Transverse colon (tissue), 4 donors: ENCODE data around the gene CPNE4. TPM values are rescaled to one million over a fixed set of nuclear protein-coding genes. Genes with fewer than 3 reads are reported as not detected.
"Not testable (repeated sequence)": the region's sequence is repeated elsewhere in the genome, so short reads cannot be mapped to it uniquely, and the experiment has no call there.

ENCODE experiments used
- DNase-seq: peaks from one replicate; pipeline ENCODE4 v3.0.0-alpha.2; 2019
- H3K27ac ChIP-seq, 4 donors: fragments of 200-600 bp; sonication (generic); 2 replicates each; pipeline ENCODE4 v1.5.1; 2016 to 2018; ENCODE audit warnings: inconsistent platforms in 4 of 4
- H3K27me3 ChIP-seq: fragments of 200-600 bp; sonication (generic); 2 replicates; pipeline ENCODE4 v1.5.1; 2017; ENCODE audit warnings: inconsistent platforms
- H3K36me3 ChIP-seq, 4 donors: fragments of 200-600 bp; sonication (generic); 2 replicates each; pipeline ENCODE4 v1.5.1; 2017 to 2019; ENCODE audit warnings: inconsistent platforms in 4 of 4
- H3K4me1 ChIP-seq, 4 donors: fragments of 200-600 bp; sonication (generic); 2 replicates each; pipeline ENCODE4 v1.5.1; 2017 to 2020; ENCODE audit warnings: inconsistent platforms in 4 of 4
- H3K4me3 ChIP-seq, 4 donors: fragments of 200-600 bp; sonication (generic); 1 replicate in 1 of 4; 2 replicates in 3 of 4; pipeline versions ENCODE4 v1.5.1 to v1.6.1; 2017 to 2019; ENCODE audit warnings: inconsistent platforms in 4 of 4
- H3K9me3 ChIP-seq, 2 donors: fragments of 200-600 bp; sonication (generic); 2 replicates each; pipeline ENCODE4 v1.5.1; 2017 to 2019; ENCODE audit warnings: inconsistent platforms in 2 of 2
- EP300 ChIP-seq: sonication (generic); formaldehyde crosslinking; IDR thresholded peaks from one replicate; pipeline ENCODE4 v1.6.1; 2017; ENCODE audit warnings: antibody characterized with exemption, low read depth
- POLR2A ChIP-seq: fragments of 450-650 bp; IDR thresholded peaks from one replicate; pipeline ENCODE4 v1.6.1; 2016; ENCODE audit warnings: antibody characterized with exemption, mild to moderate bottlenecking, moderate library complexity
- POLR2AphosphoS5 ChIP-seq, 3 donors: sonication (generic); formaldehyde crosslinking; IDR thresholded peaks; one replicate each; pipeline ENCODE4 v1.6.1; 2016; ENCODE audit warnings: antibody characterized with exemption in 3 of 3
- WGBS, 2 donors: methylation state at CpG; one replicate each; pipeline ENCODE4 v1.1.5; 2018; ENCODE audit warnings: low coverage in 1 of 2; 5-methylcytosine and 5-hydroxymethylcytosine counted together
- in situ Hi-C, 4 donors: fragments of 200-750 bp; cut with MboI; loops; one replicate each; pipeline versions ENCODE4 v1.15.0 to v1.15.1; 2017; ENCODE audit warnings: low sequenced_read_pairs in 3 of 4, low pct_ligation_motif_present in 1 of 4, low pct_unique_long_range_greater_than_20kb in 1 of 4
- intact Hi-C: fragments of 100-400 bp; cut with DNase I; formaldehyde crosslinking; loops from one replicate; pipeline ENCODE4 v1.15.1; 2023; ENCODE audit warnings: low total_unique reads
- total RNA-seq, 4 donors: library from RNA; depleted of rRNA; stranded (reverse); fragments of >200 nt; gene quantifications; one replicate each; pipeline ENCODE4 v1.1.0, GENCODE V29; 2016
- TF ChIP-seq, protein P1 (sequence below), 5 experiments: fragments of 200-600 bp in 3 of 5; fragments of 450-650 bp in 2 of 5; sonication (generic) in 3 of 5; IDR thresholded peaks; 1 replicate in 2 of 5; 2 replicates in 3 of 5; pipeline ENCODE4 v1.5.1; 2016 to 2017; ENCODE audit warnings: antibody characterized with exemption in 5 of 5, inconsistent platforms in 3 of 5, mild to moderate bottlenecking in 2 of 5, moderate library complexity in 1 of 5

The CPNE4 gene
- total RNA-seq, 4 donors from 2014 or later = 0.16 to 1.5 TPM; not detected in 2

DNA sequence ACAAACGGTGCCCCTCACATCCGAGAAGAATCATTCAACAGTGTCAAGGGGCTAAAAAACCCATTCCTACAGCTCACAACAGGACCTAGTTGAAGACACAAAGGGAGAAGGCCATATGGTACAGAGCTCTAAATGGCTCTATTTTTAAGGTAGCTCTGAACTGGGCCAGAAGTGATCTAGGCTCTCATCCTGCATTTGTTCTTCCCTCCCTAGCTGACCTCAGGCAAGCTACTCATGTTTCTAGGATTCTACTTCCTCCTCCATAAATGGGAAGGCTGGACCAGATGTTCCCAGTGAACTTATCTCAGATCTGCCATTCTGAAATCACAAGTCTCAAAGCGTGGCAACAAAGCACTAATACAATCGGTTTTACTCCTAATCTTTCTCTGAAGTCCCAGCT lies 62.3 kb downstream of the CPNE4 start:
- intact Hi-C loops = no loop called here
- 75% methylated on average over 4 of the region's 4 CpGs; no CpG with 5 or more reads in 1 of the 2 donors for WGBS, 2 donors
- Histone ChIP-seq H3K36me3 (no peaks in the 10 kb centered on the region), H3K27ac (no peak overlapping the region), H3K4me3 (no peak overlapping the region), H3K27me3 (no peaks in the 10 kb centered on the region), H3K4me1 (no peaks in the 10 kb centered on the region), H3K9me3 (no peaks in the 10 kb centered on the region)
- no peak for TF ChIP-seq POLR2AphosphoS5 (IDR thresholded peaks at IDR 0.05)
- no peak for TF ChIP-seq EP300
- DNase-seq = no peak
- in situ Hi-C loops = no loop called here

DNA sequence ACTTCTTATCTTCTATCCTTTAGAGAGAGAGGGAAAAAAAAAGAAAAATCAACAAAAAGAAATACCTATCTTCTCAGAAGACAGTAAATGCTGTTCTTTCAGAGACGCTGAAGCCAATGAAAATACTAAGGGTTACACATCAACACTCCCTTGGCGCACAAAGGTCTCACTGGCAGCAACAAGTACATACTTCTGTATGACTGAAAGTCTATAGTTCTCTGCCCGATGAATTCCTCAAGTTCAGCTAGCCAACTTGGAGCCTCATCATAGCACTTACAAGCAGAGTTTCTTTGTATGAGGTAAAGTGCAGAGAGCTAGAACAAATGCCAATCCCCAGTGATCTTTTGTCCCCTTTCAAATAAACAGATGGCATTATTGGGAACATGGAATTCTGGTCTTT lies 62.7 kb downstream of the CPNE4 start:
- H3K9me3 ChIP-seq = no peaks in the 10 kb centered on the region
- intact Hi-C loops = no loop called here
- in situ Hi-C loops = no loop called here
- WGBS, 2 donors = 71 to 72% methylated on average over 2 to 3 of the region's 3 CpGs
- TF ChIP-seq POLR2AphosphoS5 (IDR thresholded peaks at IDR 0.05) (no peak), EP300 (no peak), POLR2A (no peak)
- TF ChIP-seq, protein P1, sequence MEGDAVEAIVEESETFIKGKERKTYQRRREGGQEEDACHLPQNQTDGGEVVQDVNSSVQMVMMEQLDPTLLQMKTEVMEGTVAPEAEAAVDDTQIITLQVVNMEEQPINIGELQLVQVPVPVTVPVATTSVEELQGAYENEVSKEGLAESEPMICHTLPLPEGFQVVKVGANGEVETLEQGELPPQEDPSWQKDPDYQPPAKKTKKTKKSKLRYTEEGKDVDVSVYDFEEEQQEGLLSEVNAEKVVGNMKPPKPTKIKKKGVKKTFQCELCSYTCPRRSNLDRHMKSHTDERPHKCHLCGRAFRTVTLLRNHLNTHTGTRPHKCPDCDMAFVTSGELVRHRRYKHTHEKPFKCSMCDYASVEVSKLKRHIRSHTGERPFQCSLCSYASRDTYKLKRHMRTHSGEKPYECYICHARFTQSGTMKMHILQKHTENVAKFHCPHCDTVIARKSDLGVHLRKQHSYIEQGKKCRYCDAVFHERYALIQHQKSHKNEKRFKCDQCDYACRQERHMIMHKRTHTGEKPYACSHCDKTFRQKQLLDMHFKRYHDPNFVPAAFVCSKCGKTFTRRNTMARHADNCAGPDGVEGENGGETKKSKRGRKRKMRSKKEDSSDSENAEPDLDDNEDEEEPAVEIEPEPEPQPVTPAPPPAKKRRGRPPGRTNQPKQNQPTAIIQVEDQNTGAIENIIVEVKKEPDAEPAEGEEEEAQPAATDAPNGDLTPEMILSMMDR (IDR thresholded peaks at IDR 0.05) = no peak
- H3K27me3 ChIP-seq = no peaks in the 10 kb centered on the region
- H3K27ac ChIP-seq = no peak overlapping the region
- no peak for DNase-seq
- no peaks in the 10 kb centered on the region for H3K36me3 ChIP-seq
- H3K4me3 ChIP-seq = no peak overlapping the region
- H3K4me1 ChIP-seq = no peaks in the 10 kb centered on the region

DNA sequence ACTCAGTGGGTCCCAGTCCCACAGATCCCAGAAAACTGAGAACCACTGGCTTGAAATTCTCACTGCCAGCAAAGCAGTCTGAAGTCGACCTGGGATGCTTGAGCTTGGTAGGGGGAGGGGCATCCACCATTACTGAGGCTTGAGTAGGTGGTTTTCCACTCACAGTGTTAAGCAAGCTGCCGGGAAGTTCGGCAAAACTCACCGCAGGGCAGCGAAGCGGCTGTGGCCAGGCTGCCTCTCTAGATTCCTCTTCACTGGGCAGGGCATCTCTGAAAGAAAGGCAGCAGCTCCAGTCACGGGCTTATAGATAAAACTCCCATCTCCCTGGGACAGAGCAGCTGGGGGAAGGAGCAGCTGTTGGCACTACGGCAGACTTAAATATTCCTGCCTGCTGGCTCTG lies 71.4 kb downstream of the CPNE4 start:
- H3K4me3 ChIP-seq, H3K27ac ChIP-seq, H3K4me1 ChIP-seq, DNase-seq, in situ Hi-C loops, intact Hi-C loops, H3K27me3 ChIP-seq, H3K9me3 ChIP-seq, H3K36me3 ChIP-seq: not testable (repeated sequence)
- 70% methylated on average over 8 of the region's 8 CpGs; no CpG with 5 or more reads in 1 of the 2 donors for WGBS, 2 donors

DNA sequence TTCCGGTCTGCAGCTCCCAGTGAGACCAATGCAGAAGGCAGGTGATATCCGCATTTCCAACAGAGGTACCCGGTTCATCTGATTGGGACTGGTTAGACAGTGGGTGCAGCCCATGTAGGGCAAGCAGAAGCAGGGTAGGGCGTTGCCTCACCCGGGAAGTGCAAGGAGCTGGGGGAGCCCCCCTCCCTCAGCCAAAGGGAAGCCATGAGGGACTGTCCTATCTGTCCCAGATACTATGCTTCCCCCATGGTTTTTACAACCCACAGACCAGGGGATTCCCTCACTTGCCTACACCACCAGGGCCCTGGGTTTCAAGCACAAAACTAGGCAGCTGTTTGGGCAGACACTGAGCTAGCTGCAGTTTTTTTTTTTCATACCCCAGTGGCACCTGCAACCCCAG lies 71.8 kb downstream of the CPNE4 start:
- 71 to 100% methylated on average over 1 to 5 of the region's 5 CpGs for WGBS, 2 donors
- H3K27me3 ChIP-seq = no peaks in the 10 kb centered on the region
- intact Hi-C loops (no loop called here), in situ Hi-C loops (no loop called here)
- no peaks in the 10 kb centered on the region for H3K9me3 ChIP-seq
- TF ChIP-seq EP300 (no peak), POLR2A (no peak), POLR2AphosphoS5 (IDR thresholded peaks at IDR 0.05) (no peak)
- TF ChIP-seq, protein P1 (IDR thresholded peaks at IDR 0.05) = no peak
- DNase-seq = no peak
- no peak overlapping the region for H3K4me3 ChIP-seq
- H3K4me1 ChIP-seq = no peaks in the 10 kb centered on the region
- H3K27ac ChIP-seq = no peak overlapping the region
- no peaks in the 10 kb centered on the region for H3K36me3 ChIP-seq

DNA sequence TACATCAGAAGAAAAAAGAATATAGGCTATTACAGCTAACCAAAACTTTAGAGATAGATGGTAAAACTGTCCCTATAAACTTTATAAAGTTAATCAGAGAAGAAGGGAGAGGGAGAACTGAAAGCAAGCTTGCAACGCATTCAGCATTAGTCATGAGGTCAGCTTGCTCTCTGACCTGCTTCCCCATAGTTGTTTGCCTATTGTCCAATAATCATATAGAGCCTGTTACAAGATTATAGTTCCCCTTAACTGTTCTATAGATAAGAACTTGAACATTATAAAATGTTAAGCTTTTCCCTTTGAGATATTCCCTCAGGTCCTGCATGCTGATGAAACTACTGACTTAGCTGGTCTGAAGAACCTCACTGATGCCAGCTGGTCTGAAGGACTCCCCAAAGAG lies 74.5 kb downstream of the CPNE4 start:
- no peak overlapping the region for H3K4me3 ChIP-seq
- in situ Hi-C loops (no loop called here), intact Hi-C loops (no loop called here)
- H3K9me3 ChIP-seq = no peaks in the 10 kb centered on the region
- WGBS, 2 donors = 0 to 20% methylated on average over 1 of the region's 1 CpG
- no peak overlapping the region for H3K27ac ChIP-seq
- no peaks in the 10 kb centered on the region for H3K36me3 ChIP-seq
- no peaks in the 10 kb centered on the region for H3K27me3 ChIP-seq
- TF ChIP-seq POLR2A (no peak), POLR2AphosphoS5 (IDR thresholded peaks at IDR 0.05) (no peak), EP300 (no peak)
- TF ChIP-seq, protein P1 (IDR thresholded peaks at IDR 0.05) = no peak
- H3K4me1 ChIP-seq = no peaks in the 10 kb centered on the region
- no peak for DNase-seq
